K562 (cell line): ENCODE data around the gene ZSWIM1. TPM values are rescaled to one million over a fixed set of nuclear protein-coding genes. Genes with fewer than 3 reads are reported as not detected.

Source experiments
- KDM4B ChIP-seq, 2 experiments: fragments of 450-650 bp in 1 of 2; sonication (generic) in 1 of 2; IDR thresholded peaks; 2 replicates each; pipeline ENCODE4 v1.6.1; 2016 to 2017; ENCODE audit warnings: borderline replicate concordance in 2 of 2, antibody characterized with exemption in 1 of 2, low read depth in 1 of 2, mild to moderate bottlenecking in 1 of 2
- PHF20 ChIP-seq: fragments of 450-650 bp; IDR thresholded peaks from 2 replicates; pipeline ENCODE4 v1.6.1; 2018; ENCODE audit not compliant: partially characterized antibody
- SP1 ChIP-seq: sonication (generic); formaldehyde crosslinking; IDR thresholded peaks from 2 replicates; pipeline ENCODE4 v1.8.1; 2022; ENCODE audit warnings: mild to moderate bottlenecking, missing genetic modification reagents
- ZNF12 ChIP-seq: sonication (generic); formaldehyde crosslinking; IDR thresholded peaks from 2 replicates; pipeline ENCODE4 v1.4.0; 2020; ENCODE audit warnings: mild to moderate bottlenecking, missing genetic modification reagents
- ZNF140 ChIP-seq: fragments of 250-450 bp; sonication (Bioruptor Pico); IDR thresholded peaks from 2 replicates; pipeline ENCODE4 v1.8.0; 2021; ENCODE audit warnings: moderate library complexity, mild to moderate bottlenecking, inconsistent platforms
- polyA plus RNA-seq, 8 experiments: library from polyadenylated mRNA; depleted of rRNA in 4 of 8; stranded (reverse) in 5 of 8; unstranded in 3 of 8; fragments of >200 nt; fragmentation: Nextera tagmentation in 2 of 8; fragmentation: Illumina TruSeq in 1 of 8; extraction: Ambion mirVana in 2 of 8; extraction: Trizol in 1 of 8; gene quantifications; 2 replicates each; pipeline versions ENCODE4 v1.2.1 to v1.2.3, GENCODE V29; 2011 to 2014; ENCODE audit warnings: inconsistent platforms in 1 of 8, missing spikeins in 1 of 8
- total RNA-seq, 7 experiments: library from RNA; depleted of rRNA in 6 of 7; stranded (reverse); fragments of >200 nt in 6 of 7; fragmentation: Illumina TruSeq in 2 of 7; extraction: Trizol in 2 of 7; gene quantifications; 2 replicates each; pipeline versions ENCODE4 v1.2.1 to v1.2.3, GENCODE V29; 2011 to 2021; ENCODE audit warnings: low replicate concordance in 1 of 7
- TF ChIP-seq, protein P1 (sequence below): fragments of 250-450 bp; sonication (Bioruptor Pico); IDR thresholded peaks from 2 replicates; pipeline ENCODE4 v1.4.0; 2020; ENCODE audit warnings: mild to moderate bottlenecking, moderate library complexity
- TF ChIP-seq, protein P2 (sequence below): fragments of 250-450 bp; sonication (Bioruptor Pico); IDR thresholded peaks from 2 replicates; pipeline ENCODE4 v1.4.0; 2020; ENCODE audit warnings: mild to moderate bottlenecking, moderate library complexity, borderline replicate concordance
- TF ChIP-seq, protein P3 (sequence below): fragments of 250-450 bp; sonication (Bioruptor Pico); IDR thresholded peaks from 2 replicates; pipeline ENCODE4 v1.5.0; 2021; ENCODE audit warnings: mild to moderate bottlenecking, borderline replicate concordance
- TF ChIP-seq, protein P4 (sequence below), 2 experiments: fragments of 450-650 bp; formaldehyde crosslinking in 1 of 2; IDR thresholded peaks; 2 replicates each; pipeline versions ENCODE4 v1.4.0 to v1.6.1; 2014 to 2020; ENCODE audit warnings: mild to moderate bottlenecking in 2 of 2, borderline replicate concordance in 1 of 2, low read depth in 1 of 2

ZSWIM1 gene
- total and polyA plus RNA-seq, 9 of the 15 experiments (the other 6 are each of a cell fraction or from before 2014, with no cell fraction given), result 2.5 to 15.6 (median 9.5) TPM

DNA sequence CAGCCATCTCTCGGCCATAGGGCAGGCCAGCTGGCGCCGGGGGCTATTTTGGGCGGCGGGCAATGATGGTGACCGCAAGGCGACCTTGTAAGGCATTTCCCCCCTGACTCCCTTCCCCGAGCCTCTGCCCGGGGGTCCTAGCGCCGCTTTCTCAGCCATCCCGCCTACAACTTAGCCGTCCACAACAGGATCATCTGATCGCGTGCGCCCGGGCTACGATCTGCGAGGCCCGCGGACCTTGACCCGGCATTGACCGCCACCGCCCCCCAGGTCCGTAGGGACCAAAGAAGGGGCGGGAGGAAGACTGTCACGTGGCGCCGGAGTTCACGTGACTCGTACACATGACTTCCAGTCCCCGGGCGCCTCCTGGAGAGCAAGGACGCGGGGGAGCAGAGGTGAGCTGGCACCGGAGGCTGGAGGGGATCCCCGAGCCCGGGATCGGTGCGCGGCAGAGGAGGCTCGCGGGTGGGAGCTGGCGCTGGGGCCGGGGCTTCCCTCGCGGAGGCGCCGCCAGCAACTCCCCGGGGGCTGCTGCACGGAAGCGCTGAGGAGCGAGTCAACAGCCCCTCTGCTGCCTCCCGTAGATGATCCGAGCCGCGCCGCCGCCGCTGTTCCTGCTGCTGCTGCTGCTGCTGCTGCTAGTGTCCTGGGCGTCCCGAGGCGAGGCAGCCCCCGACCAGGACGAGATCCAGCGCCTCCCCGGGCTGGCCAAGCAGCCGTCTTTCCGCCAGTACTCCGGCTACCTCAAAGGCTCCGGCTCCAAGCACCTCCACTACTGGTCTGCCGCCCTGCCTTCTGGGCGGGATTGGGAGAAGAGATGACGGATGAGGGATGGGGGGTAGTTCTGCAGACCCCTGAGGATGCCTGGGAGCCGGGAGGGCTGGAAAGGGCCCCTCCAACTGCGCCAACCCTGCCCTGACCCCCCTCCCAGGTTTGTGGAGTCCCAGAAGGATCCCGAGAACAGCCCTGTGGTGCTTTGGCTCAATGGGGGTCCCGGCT is 10.3 kb downstream of the ZSWIM1 start, which contains the start of the genes CTSA and NEURL2 (continued):
- TF ChIP-seq, protein P1, sequence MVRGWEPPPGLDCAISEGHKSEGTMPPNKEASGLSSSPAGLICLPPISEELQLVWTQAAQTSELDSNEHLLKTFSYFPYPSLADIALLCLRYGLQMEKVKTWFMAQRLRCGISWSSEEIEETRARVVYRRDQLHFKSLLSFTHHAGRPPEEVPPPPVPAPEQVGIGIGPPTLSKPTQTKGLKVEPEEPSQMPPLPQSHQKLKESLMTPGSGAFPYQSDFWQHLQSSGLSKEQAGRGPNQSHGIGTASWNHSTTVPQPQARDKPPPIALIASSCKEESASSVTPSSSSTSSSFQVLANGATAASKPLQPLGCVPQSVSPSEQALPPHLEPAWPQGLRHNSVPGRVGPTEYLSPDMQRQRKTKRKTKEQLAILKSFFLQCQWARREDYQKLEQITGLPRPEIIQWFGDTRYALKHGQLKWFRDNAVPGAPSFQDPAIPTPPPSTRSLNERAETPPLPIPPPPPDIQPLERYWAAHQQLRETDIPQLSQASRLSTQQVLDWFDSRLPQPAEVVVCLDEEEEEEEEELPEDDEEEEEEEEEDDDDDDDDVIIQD (CRISPR knock-in tag), result no peak
- TF ChIP-seq KDM4B (IDR thresholded peaks at IDR 0.05; ENCODE audit: borderline replicate concordance in 2 of 2, low read depth in 1 of 2), result peak in 1 of 2 experiments; percentile 95; a peak in 2 of 4 replicates
- peak; percentile 67; the same call in 1 of the 2 replicates for TF ChIP-seq ZNF12 (CRISPR knock-in tag)
- peak; percentile 100 for TF ChIP-seq PHF20
- TF ChIP-seq, protein P2, sequence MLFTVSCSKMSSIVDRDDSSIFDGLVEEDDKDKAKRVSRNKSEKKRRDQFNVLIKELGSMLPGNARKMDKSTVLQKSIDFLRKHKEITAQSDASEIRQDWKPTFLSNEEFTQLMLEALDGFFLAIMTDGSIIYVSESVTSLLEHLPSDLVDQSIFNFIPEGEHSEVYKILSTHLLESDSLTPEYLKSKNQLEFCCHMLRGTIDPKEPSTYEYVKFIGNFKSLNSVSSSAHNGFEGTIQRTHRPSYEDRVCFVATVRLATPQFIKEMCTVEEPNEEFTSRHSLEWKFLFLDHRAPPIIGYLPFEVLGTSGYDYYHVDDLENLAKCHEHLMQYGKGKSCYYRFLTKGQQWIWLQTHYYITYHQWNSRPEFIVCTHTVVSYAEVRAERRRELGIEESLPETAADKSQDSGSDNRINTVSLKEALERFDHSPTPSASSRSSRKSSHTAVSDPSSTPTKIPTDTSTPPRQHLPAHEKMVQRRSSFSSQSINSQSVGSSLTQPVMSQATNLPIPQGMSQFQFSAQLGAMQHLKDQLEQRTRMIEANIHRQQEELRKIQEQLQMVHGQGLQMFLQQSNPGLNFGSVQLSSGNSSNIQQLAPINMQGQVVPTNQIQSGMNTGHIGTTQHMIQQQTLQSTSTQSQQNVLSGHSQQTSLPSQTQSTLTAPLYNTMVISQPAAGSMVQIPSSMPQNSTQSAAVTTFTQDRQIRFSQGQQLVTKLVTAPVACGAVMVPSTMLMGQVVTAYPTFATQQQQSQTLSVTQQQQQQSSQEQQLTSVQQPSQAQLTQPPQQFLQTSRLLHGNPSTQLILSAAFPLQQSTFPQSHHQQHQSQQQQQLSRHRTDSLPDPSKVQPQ (CRISPR knock-in tag), result peak; percentile 64; the same call in 1 of the 2 replicates
- TF ChIP-seq, protein P3, sequence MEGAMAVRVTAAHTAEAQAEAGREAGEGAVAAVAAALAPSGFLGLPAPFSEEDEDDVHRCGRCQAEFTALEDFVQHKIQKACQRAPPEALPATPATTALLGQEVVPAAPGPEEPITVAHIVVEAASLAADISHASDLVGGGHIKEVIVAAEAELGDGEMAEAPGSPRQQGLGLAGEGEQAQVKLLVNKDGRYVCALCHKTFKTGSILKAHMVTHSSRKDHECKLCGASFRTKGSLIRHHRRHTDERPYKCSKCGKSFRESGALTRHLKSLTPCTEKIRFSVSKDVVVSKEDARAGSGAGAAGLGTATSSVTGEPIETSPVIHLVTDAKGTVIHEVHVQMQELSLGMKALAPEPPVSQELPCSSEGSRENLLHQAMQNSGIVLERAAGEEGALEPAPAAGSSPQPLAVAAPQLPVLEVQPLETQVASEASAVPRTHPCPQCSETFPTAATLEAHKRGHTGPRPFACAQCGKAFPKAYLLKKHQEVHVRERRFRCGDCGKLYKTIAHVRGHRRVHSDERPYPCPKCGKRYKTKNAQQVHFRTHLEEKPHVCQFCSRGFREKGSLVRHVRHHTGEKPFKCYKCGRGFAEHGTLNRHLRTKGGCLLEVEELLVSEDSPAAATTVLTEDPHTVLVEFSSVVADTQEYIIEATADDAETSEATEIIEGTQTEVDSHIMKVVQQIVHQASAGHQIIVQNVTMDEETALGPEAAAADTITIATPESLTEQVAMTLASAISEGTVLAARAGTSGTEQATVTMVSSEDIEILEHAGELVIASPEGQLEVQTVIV (CRISPR knock-in tag), result no peak
- no peak for TF ChIP-seq ZNF140
- peak; percentile 91 for TF ChIP-seq SP1 (CRISPR knock-in tag)
- TF ChIP-seq, protein P4, sequence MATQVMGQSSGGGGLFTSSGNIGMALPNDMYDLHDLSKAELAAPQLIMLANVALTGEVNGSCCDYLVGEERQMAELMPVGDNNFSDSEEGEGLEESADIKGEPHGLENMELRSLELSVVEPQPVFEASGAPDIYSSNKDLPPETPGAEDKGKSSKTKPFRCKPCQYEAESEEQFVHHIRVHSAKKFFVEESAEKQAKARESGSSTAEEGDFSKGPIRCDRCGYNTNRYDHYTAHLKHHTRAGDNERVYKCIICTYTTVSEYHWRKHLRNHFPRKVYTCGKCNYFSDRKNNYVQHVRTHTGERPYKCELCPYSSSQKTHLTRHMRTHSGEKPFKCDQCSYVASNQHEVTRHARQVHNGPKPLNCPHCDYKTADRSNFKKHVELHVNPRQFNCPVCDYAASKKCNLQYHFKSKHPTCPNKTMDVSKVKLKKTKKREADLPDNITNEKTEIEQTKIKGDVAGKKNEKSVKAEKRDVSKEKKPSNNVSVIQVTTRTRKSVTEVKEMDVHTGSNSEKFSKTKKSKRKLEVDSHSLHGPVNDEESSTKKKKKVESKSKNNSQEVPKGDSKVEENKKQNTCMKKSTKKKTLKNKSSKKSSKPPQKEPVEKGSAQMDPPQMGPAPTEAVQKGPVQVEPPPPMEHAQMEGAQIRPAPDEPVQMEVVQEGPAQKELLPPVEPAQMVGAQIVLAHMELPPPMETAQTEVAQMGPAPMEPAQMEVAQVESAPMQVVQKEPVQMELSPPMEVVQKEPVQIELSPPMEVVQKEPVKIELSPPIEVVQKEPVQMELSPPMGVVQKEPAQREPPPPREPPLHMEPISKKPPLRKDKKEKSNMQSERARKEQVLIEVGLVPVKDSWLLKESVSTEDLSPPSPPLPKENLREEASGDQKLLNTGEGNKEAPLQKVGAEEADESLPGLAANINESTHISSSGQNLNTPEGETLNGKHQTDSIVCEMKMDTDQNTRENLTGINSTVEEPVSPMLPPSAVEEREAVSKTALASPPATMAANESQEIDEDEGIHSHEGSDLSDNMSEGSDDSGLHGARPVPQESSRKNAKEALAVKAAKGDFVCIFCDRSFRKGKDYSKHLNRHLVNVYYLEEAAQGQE (IDR thresholded peaks at IDR 0.05; ENCODE audit: borderline replicate concordance), result peak; percentile 97
- TF ChIP-seq, protein P4 (CRISPR knock-in tag; IDR thresholded peaks at IDR 0.05; ENCODE audit: low read depth), result no peak
